Measurements from ENCODE around the gene CHSY3. TPM values are rescaled to one million over a fixed set of nuclear protein-coding genes. Genes with fewer than 3 reads are reported as not detected.

CHSY3 gene
- total and polyA plus RNA-seq, 2 experiments from 2014 or later, result 1.8 to 6.7 TPM

DNA sequence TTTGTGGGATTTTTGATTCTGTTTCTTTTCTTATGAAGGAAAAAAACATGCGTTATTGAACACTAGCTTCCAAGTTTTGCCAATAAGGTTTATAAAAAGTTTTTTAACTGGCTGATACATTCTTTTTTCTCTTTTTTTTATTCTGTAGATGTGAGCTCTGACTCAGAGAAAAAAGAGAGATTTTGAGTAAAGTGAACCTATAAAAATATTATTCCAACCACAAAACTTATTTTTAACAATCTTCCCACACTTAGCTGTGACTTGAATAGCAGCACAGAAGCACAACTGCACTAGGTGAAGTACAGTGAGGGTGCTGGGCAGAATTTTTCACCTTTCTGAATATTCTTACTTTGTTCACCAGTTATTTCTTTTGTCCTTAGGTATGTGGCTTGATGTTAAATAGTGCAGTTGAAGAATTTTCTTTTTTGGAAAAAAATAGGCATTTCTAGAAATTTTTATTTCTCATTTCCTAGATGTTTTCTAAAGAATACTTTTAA is 41.6 kb downstream of the CHSY3 start:
- TF ChIP-seq, protein P1, sequence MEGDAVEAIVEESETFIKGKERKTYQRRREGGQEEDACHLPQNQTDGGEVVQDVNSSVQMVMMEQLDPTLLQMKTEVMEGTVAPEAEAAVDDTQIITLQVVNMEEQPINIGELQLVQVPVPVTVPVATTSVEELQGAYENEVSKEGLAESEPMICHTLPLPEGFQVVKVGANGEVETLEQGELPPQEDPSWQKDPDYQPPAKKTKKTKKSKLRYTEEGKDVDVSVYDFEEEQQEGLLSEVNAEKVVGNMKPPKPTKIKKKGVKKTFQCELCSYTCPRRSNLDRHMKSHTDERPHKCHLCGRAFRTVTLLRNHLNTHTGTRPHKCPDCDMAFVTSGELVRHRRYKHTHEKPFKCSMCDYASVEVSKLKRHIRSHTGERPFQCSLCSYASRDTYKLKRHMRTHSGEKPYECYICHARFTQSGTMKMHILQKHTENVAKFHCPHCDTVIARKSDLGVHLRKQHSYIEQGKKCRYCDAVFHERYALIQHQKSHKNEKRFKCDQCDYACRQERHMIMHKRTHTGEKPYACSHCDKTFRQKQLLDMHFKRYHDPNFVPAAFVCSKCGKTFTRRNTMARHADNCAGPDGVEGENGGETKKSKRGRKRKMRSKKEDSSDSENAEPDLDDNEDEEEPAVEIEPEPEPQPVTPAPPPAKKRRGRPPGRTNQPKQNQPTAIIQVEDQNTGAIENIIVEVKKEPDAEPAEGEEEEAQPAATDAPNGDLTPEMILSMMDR (IDR thresholded peaks at IDR 0.05; ENCODE audit: low read depth, low read length), result no peak
- no peak overlapping the region for H3K4me3 ChIP-seq
- H3K4me1 ChIP-seq (ENCODE audit: low read depth), result peaks cover 3% of the 10 kb centered on the region
- no peak for DNase-seq (ENCODE audit: low read depth in 1 of 2, low spot score in 1 of 2)
- no peaks in the 10 kb centered on the region for H3K9me3 ChIP-seq (ENCODE audit: low read depth)
- no peaks in the 10 kb centered on the region for H3K27me3 ChIP-seq
- no peak overlapping the region for H3K27ac ChIP-seq
- H3K36me3 ChIP-seq, result no peaks in the 10 kb centered on the region

- no peaks in the 10 kb centered on the region for H3K9me3 ChIP-seq (ENCODE audit: low read depth)
- no peak overlapping the region for H3K4me3 ChIP-seq
- H3K27ac ChIP-seq, result no peak overlapping the region
- no peaks in the 10 kb centered on the region for H3K4me1 ChIP-seq (ENCODE audit: low read depth)
- DNase-seq (ENCODE audit: low read depth in 1 of 2, low spot score in 1 of 2), result no peak
- no peaks in the 10 kb centered on the region for H3K36me3 ChIP-seq
- TF ChIP-seq, protein P1 (IDR thresholded peaks at IDR 0.05; ENCODE audit: low read depth, low read length), result no peak
- no peaks in the 10 kb centered on the region for H3K27me3 ChIP-seq
These were observed 46.8 kb downstream of the CHSY3 start for GRCh38 chr5:129951039-129951438.

- H3K27me3 ChIP-seq, result no peaks in the 10 kb centered on the region
- no peaks in the 10 kb centered on the region for H3K9me3 ChIP-seq (ENCODE audit: low read depth)
- H3K36me3 ChIP-seq, result no peaks in the 10 kb centered on the region
- no peak overlapping the region for H3K27ac ChIP-seq
- no peak overlapping the region for H3K4me3 ChIP-seq
- peaks cover 8% of the 10 kb centered on the region for H3K4me1 ChIP-seq (ENCODE audit: low read depth)
- TF ChIP-seq, protein P1 (IDR thresholded peaks at IDR 0.05; ENCODE audit: low read depth, low read length), result no peak
- no peak for DNase-seq (ENCODE audit: low read depth in 1 of 2, low spot score in 1 of 2)
These were observed 54.3 kb downstream of the CHSY3 start for GRCh38 chr5:129958581-129958980.

GRCh38 chr5:129960831-129961230 is 56.6 kb downstream of the CHSY3 start:
- no peak overlapping the region for H3K27ac ChIP-seq
- DNase-seq (ENCODE audit: low read depth in 1 of 2, low spot score in 1 of 2), result peak in 1 of 2 donors; percentile 50
- H3K4me3 ChIP-seq, result no peak overlapping the region
- H3K36me3 ChIP-seq, result no peaks in the 10 kb centered on the region
- TF ChIP-seq, protein P1 (IDR thresholded peaks at IDR 0.05; ENCODE audit: low read depth, low read length), result no peak
- no peaks in the 10 kb centered on the region for H3K9me3 ChIP-seq (ENCODE audit: low read depth)
- no peaks in the 10 kb centered on the region for H3K27me3 ChIP-seq
- H3K4me1 ChIP-seq (ENCODE audit: low read depth), result peaks cover 23% of the 10 kb centered on the region

GRCh38 chr5:129962506-129962905 is 58.2 kb downstream of the CHSY3 start:
- Histone ChIP-seq H3K27ac (no peak overlapping the region), H3K36me3 (no peaks in the 10 kb centered on the region), H3K27me3 (no peaks in the 10 kb centered on the region), H3K9me3 (ENCODE audit: low read depth) (no peaks in the 10 kb centered on the region), H3K4me3 (no peak overlapping the region), H3K4me1 (ENCODE audit: low read depth) (peaks cover 34% of the 10 kb centered on the region)
- DNase-seq (ENCODE audit: low read depth in 1 of 2, low spot score in 1 of 2), result no peak
- TF ChIP-seq, protein P1 (IDR thresholded peaks at IDR 0.05; ENCODE audit: low read depth, low read length), result no peak
